HepG2 (cell line): ENCODE data around the gene TTC16. TPM values are rescaled to one million over a fixed set of nuclear protein-coding genes. Genes with fewer than 3 reads are reported as not detected.

Source experiments
- ATAC-seq: fragments of 200-7000 bp; cut with Tn5 transposase; 3 replicates; pipeline ENCODE4 v1.9.1; 2020; ENCODE audit warnings: mild to moderate bottlenecking, moderate library complexity
- BruUV-seq: library from RNA; stranded (reverse); fragments of 400-500 nt; replicated peaks from 2 replicates; lab custom pipeline; 2021; lab: Mats Ljungman, UMichigan
- CTCF ChIA-PET: fragments of 300-600 bp; formaldehyde crosslinking; extraction: SDS; loops from one replicate; lab custom pipeline; 2021; ENCODE audit warnings: low total read pairs, inconsistent platforms, low intra/inter-chr PET ratio; lab: Yijun Ruan, JAX
- POLR2A ChIA-PET: fragments of 350-600 bp; sonication (Branson Sonifier 250); formaldehyde crosslinking; loops from one replicate; lab custom pipeline; 2020; ENCODE audit warnings: antibody characterized with exemption, inconsistent platforms; lab: Yijun Ruan, JAX
- DNase-seq: peaks from one replicate; pipeline ENCODE4 v3.0.0-alpha.2; 2015; ENCODE audit warnings: low spot score
- FAIRE-seq: peaks from 3 replicates; lab custom pipeline; 2011; peaks lifted over from hg19 to GRCh38; lab: Jason Lieb, UNC
- H2AFZ ChIP-seq: one replicate; pipeline ENCODE4 v1.6.1; 2011; ENCODE audit warnings: low read length, inconsistent platforms
- H3K27ac ChIP-seq: fragments of 300-600 bp; 3 replicates; pipeline ENCODE4 v1.8.0; 2011; ENCODE audit warnings: mixed run types, mild to moderate bottlenecking, mixed read lengths, low read length, inconsistent platforms; ENCODE audit not compliant: insufficient read depth; ENCODE audit errors: extremely low read length
- H3K27me3 ChIP-seq, 2 experiments: fragments of 200-600 bp in 1 of 2; 2 replicates in 1 of 2; 3 replicates in 1 of 2; pipeline versions ENCODE4 v1.6.0 to v1.8.0; 2011; ENCODE audit warnings: low read length in 2 of 2, mild to moderate bottlenecking in 2 of 2, moderate library complexity in 2 of 2, inconsistent platforms in 1 of 2; ENCODE audit not compliant: insufficient read depth in 2 of 2, control insufficient read depth in 1 of 2
- H3K36me3 ChIP-seq, 2 experiments: fragments of 200-600 bp in 1 of 2; replicated peaks in 1 of 2; 2 replicates in 1 of 2; 3 replicates in 1 of 2; pipeline versions ENCODE4 v1.5.1 to v1.8.0; 2011; ENCODE audit warnings: low read length in 2 of 2, inconsistent platforms in 1 of 2; ENCODE audit not compliant: insufficient read depth in 2 of 2, control insufficient read depth in 1 of 2
- H3K4me1 ChIP-seq: 2 replicates; pipeline ENCODE4 v1.5.1; 2012; ENCODE audit warnings: low read length, inconsistent platforms; ENCODE audit not compliant: insufficient read depth
- H3K4me2 ChIP-seq: 2 replicates; pipeline ENCODE4 v1.6.0; 2011; ENCODE audit warnings: low read depth, low read length, inconsistent platforms
- H3K4me3 ChIP-seq, 3 experiments: fragments of 200-600 bp in 1 of 3; sonication (generic), shearing (Covaris generic) in 1 of 3; replicated peaks in 1 of 3; 2 replicates each; pipeline ENCODE4 v1.5.1; 2011 to 2016; ENCODE audit warnings: low read length in 3 of 3, inconsistent platforms in 2 of 3, low read depth in 2 of 3, mild to moderate bottlenecking in 2 of 3, control low read depth in 1 of 3, mixed read lengths in 1 of 3; ENCODE audit not compliant: insufficient read depth in 1 of 3
- H3K79me2 ChIP-seq: one replicate; pipeline ENCODE4 v1.6.1; 2011; ENCODE audit warnings: low read length, inconsistent platforms; ENCODE audit not compliant: insufficient read depth
- H3K9ac ChIP-seq: 2 replicates; pipeline ENCODE4 v1.6.0; 2011; ENCODE audit warnings: mild to moderate bottlenecking, low read depth, low read length, inconsistent platforms; ENCODE audit not compliant: insufficient read depth
- H3K9me3 ChIP-seq: 2 replicates; pipeline ENCODE4 v1.5.1; 2012; ENCODE audit warnings: mild to moderate bottlenecking, low read length
- H4K20me1 ChIP-seq: 2 replicates; pipeline ENCODE4 v1.6.0; 2011; ENCODE audit warnings: inconsistent platforms, mild to moderate bottlenecking, low read length, moderate library complexity; ENCODE audit not compliant: insufficient read depth
- CBX1 ChIP-seq: IDR thresholded peaks from one replicate; pipeline ENCODE4 v1.6.1; 2016; ENCODE audit warnings: antibody characterized with exemption, low read depth
- ETV5 ChIP-seq: IDR thresholded peaks from 2 replicates; pipeline ENCODE4 v1.6.1; 2018; ENCODE audit warnings: missing biosample characterization, missing genetic modification reagents, inconsistent platforms, borderline replicate concordance
- FOXK2 ChIP-seq: fragments of 450-650 bp; IDR thresholded peaks from 2 replicates; pipeline ENCODE4 v1.6.1; 2016
- KLF16 ChIP-seq, 2 experiments: sonication (generic) in 1 of 2; formaldehyde crosslinking in 1 of 2; IDR thresholded peaks; 2 replicates each; pipeline versions ENCODE4 v1.6.1 to v1.8.0; 2016 to 2023; ENCODE audit warnings: missing genetic modification reagents in 2 of 2, missing compliant biosample characterization in 1 of 2
- MIER3 ChIP-seq: IDR thresholded peaks from 2 replicates; pipeline ENCODE4 v1.6.1; 2016; ENCODE audit warnings: missing compliant biosample characterization, borderline replicate concordance
- MNT ChIP-seq: fragments of 450-650 bp; IDR thresholded peaks from 2 replicates; pipeline ENCODE4 v1.6.1; 2016
- PAF1 ChIP-seq: IDR thresholded peaks from 2 replicates; pipeline ENCODE4 v1.6.1; 2016; ENCODE audit warnings: missing genetic modification reagents, missing compliant biosample characterization
- PCBP1 ChIP-seq: fragments of 200-400 bp; formaldehyde crosslinking; IDR thresholded peaks from 2 replicates; pipeline ENCODE4 v1.6.1; 2017; ENCODE audit warnings: mild to moderate bottlenecking, low read depth, low read length, borderline replicate concordance
- WGBS: methylation state at CpG from one replicate; pipeline ENCODE4 v1.1.6; 2017; ENCODE audit warnings: low lambda C conversion rate; 5-methylcytosine and 5-hydroxymethylcytosine counted together
- in situ Hi-C: cut with HindIII; loops from 2 replicates; pipeline ENCODE4 v1.10.0; 2017; ENCODE audit warnings: low pct_unique_long_range_greater_than_20kb; ENCODE audit not compliant: extremely low pct_ligation_motif_present
- intact Hi-C: fragments of 100-400 bp; cut with micrococcal nuclease; formaldehyde crosslinking; loops from one replicate; pipeline ENCODE4 v1.10.0; 2022; ENCODE audit not compliant: unreplicated experiment
- polyA plus RNA-seq, 8 experiments: library from polyadenylated mRNA; depleted of rRNA in 3 of 8; stranded (reverse) in 7 of 8; unstranded in 1 of 8; fragments of >200 nt; fragmentation: Illumina TruSeq in 4 of 8; extraction: Trizol in 4 of 8; gene quantifications; 2 replicates each; pipeline versions ENCODE4 v1.2.1 to v1.2.3, GENCODE V29; 2011 to 2016; ENCODE audit warnings: low read depth in 4 of 8, missing spikeins in 1 of 8, mixed read lengths in 1 of 8; ENCODE audit not compliant: insufficient read depth in 1 of 8
- total RNA-seq, 5 experiments: library from RNA; depleted of rRNA; stranded (reverse); fragments of >200 nt; fragmentation: Illumina TruSeq; extraction: Trizol; gene quantifications; 2 replicates each; pipeline ENCODE4 v1.2.3, GENCODE V29; 2016; ENCODE audit warnings: low read depth in 1 of 5

The TTC16 gene
- total and polyA plus RNA-seq, 2 of the 13 experiments (the other 11 are each of a cell fraction or from before 2014, with no cell fraction given): not detected

- H3K27me3 ChIP-seq: peaks cover 4 to 59% of the 10 kb centered on the region in 2 experiments; a peak in 3 of 5 replicates
- DNase-seq (no peak), FAIRE-seq (no peak), ATAC-seq (no peak)
- no peaks in the 10 kb centered on the region for H3K36me3 ChIP-seq
- no peaks in the 10 kb centered on the region for H4K20me1 ChIP-seq
- no peak overlapping the region for H2AFZ ChIP-seq
- in situ Hi-C loops (no loop called here), intact Hi-C loops (no loop called here)
- no peak overlapping the region for H3K4me2 ChIP-seq
- TF ChIP-seq PAF1 (no peak), PCBP1 (no peak), KLF16 (CRISPR knock-in tag; IDR thresholded peaks at IDR 0.05) (no peak), MNT (peak; percentile 30; the same call in 1 of the 2 replicates), ETV5 (no peak), CBX1 (no peak), FOXK2 (no peak), MIER3 (CRISPR knock-in tag) (no peak)
- CTCF ChIA-PET: no interaction called here
- no peaks in the 10 kb centered on the region for H3K79me2 ChIP-seq
- H3K9me3 ChIP-seq: no peaks in the 10 kb centered on the region
- WGBS: 71% methylated on average over 11 of the region's 26 CpGs
- no peaks in the 10 kb centered on the region for H3K4me1 ChIP-seq
- no peak overlapping the region for H3K9ac ChIP-seq
- no TSS peak for BruUV-seq
- POLR2A ChIA-PET: no interaction called here
- no peak overlapping the region for H3K27ac ChIP-seq
- no peak overlapping the region for H3K4me3 ChIP-seq
Observed at GRCh38 chr9:127749090-127749787, 33.4 kb downstream of the TTC16 start.
